ENCODE results near the gene RANBP10.

- TF ChIP-seq, protein P1, sequence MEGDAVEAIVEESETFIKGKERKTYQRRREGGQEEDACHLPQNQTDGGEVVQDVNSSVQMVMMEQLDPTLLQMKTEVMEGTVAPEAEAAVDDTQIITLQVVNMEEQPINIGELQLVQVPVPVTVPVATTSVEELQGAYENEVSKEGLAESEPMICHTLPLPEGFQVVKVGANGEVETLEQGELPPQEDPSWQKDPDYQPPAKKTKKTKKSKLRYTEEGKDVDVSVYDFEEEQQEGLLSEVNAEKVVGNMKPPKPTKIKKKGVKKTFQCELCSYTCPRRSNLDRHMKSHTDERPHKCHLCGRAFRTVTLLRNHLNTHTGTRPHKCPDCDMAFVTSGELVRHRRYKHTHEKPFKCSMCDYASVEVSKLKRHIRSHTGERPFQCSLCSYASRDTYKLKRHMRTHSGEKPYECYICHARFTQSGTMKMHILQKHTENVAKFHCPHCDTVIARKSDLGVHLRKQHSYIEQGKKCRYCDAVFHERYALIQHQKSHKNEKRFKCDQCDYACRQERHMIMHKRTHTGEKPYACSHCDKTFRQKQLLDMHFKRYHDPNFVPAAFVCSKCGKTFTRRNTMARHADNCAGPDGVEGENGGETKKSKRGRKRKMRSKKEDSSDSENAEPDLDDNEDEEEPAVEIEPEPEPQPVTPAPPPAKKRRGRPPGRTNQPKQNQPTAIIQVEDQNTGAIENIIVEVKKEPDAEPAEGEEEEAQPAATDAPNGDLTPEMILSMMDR (IDR thresholded peaks at IDR 0.05), result peak in 1 of 6 experiments; percentile 35
- peak in 3 of 4 donors; percentile 54 to 77 (median 65) for TF ChIP-seq POLR2A (IDR thresholded peaks at IDR 0.05)
- TF ChIP-seq POLR2AphosphoS5 (IDR thresholded peaks at IDR 0.05), result peak; percentile 66 to 81
Measured at GRCh38 chr16:67833415-67834241, 27.3 kb upstream of the RANBP10 start.
